Measurements from ENCODE around the gene CENPF.

DNA sequence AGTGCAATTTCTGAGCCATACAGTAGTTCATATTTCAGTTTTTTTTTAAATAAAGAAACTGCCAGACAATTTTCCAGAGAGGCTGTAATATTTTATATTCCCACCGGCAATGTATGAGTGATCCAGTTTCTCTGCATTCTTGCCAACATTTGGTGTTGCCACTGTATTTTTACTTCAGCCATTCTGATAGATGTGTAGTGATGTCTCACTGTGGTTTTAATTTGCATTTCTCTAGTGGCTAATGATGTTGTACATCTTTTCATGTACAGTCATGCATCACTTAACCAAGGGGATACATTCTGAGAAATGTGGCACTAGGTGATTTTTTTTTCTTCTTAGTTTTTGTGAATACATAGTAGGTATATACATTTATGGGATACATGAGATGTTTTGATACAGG, 99.6 kb downstream of the CENPF start:
- TF ChIP-seq, protein P1, sequence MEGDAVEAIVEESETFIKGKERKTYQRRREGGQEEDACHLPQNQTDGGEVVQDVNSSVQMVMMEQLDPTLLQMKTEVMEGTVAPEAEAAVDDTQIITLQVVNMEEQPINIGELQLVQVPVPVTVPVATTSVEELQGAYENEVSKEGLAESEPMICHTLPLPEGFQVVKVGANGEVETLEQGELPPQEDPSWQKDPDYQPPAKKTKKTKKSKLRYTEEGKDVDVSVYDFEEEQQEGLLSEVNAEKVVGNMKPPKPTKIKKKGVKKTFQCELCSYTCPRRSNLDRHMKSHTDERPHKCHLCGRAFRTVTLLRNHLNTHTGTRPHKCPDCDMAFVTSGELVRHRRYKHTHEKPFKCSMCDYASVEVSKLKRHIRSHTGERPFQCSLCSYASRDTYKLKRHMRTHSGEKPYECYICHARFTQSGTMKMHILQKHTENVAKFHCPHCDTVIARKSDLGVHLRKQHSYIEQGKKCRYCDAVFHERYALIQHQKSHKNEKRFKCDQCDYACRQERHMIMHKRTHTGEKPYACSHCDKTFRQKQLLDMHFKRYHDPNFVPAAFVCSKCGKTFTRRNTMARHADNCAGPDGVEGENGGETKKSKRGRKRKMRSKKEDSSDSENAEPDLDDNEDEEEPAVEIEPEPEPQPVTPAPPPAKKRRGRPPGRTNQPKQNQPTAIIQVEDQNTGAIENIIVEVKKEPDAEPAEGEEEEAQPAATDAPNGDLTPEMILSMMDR (IDR thresholded peaks at IDR 0.05): no peak
- TF ChIP-seq POLR2A (IDR thresholded peaks at IDR 0.05): no peak
- no peak for TF ChIP-seq POLR2AphosphoS5 (IDR thresholded peaks at IDR 0.05)

Data from suprapubic skin (tissue), 4 donors.